HUES48 (cell line): ENCODE data around the gene PLEK2.

Experiments
- H3K27ac ChIP-seq: one replicate; pipeline ENCODE4 v1.7.0; 2013; ENCODE audit warnings: low read depth, low read length, inconsistent platforms
- H3K27me3 ChIP-seq: 2 replicates; pipeline ENCODE4 v1.6.1; 2013; ENCODE audit warnings: mild to moderate bottlenecking, low read length; ENCODE audit not compliant: control insufficient read depth, insufficient read depth
- H3K36me3 ChIP-seq: 2 replicates; pipeline ENCODE4 v1.6.1; 2013; ENCODE audit warnings: low read length; ENCODE audit not compliant: control insufficient read depth, insufficient read depth
- H3K4me1 ChIP-seq: 2 replicates; pipeline ENCODE4 v1.6.1; 2013; ENCODE audit warnings: mild to moderate bottlenecking, low read length; ENCODE audit not compliant: control insufficient read depth, insufficient read depth
- H3K4me3 ChIP-seq: 2 replicates; pipeline ENCODE4 v1.5.1; 2013; ENCODE audit warnings: mild to moderate bottlenecking, low read depth, low read length
- H3K9ac ChIP-seq: 2 replicates; pipeline ENCODE4 v1.6.1; 2013; ENCODE audit warnings: mild to moderate bottlenecking, low read depth, low read length, moderate library complexity
- H3K9me3 ChIP-seq: 2 replicates; pipeline ENCODE4 v1.6.1; 2013; ENCODE audit warnings: low read length; ENCODE audit not compliant: control insufficient read depth, insufficient read depth

PLEK2 gene

GRCh38 chr14:67428501-67429031 is 16.6 kb upstream of the PLEK2 start:
- Histone ChIP-seq H3K4me3 (no peak overlapping the region), H3K27ac (no peak overlapping the region), H3K27me3 (no peaks in the 10 kb centered on the region), H3K9me3 (no peaks in the 10 kb centered on the region), H3K4me1 (peaks cover 5% of the 10 kb centered on the region; the same call in 1 of the 2 replicates), H3K36me3 (no peaks in the 10 kb centered on the region), H3K9ac (no peak overlapping the region)

- Histone ChIP-seq H3K36me3 (no peaks in the 10 kb centered on the region), H3K27me3 (no peaks in the 10 kb centered on the region), H3K9me3 (no peaks in the 10 kb centered on the region), H3K4me1 (peaks cover 5% of the 10 kb centered on the region; the same call in 1 of the 2 replicates), H3K9ac (no peak overlapping the region), H3K4me3 (no peak overlapping the region), H3K27ac (no peak overlapping the region)
Measured at GRCh38 chr14:67426983-67427606, 15.1 kb upstream of the PLEK2 start.

GRCh38 chr14:67426161-67426560 is 14.2 kb upstream of the PLEK2 start:
- no peaks in the 10 kb centered on the region for H3K9me3 ChIP-seq
- H3K4me3 ChIP-seq: no peak overlapping the region
- H3K36me3 ChIP-seq: no peaks in the 10 kb centered on the region
- no peak overlapping the region for H3K9ac ChIP-seq
- no peaks in the 10 kb centered on the region for H3K27me3 ChIP-seq
- no peak overlapping the region for H3K27ac ChIP-seq
- H3K4me1 ChIP-seq: peaks cover 5% of the 10 kb centered on the region; the same call in 1 of the 2 replicates

GRCh38 chr14:67425608-67426007 is 13.6 kb upstream of the PLEK2 start:
- H3K27me3 ChIP-seq: no peaks in the 10 kb centered on the region
- no peaks in the 10 kb centered on the region for H3K9me3 ChIP-seq
- H3K4me1 ChIP-seq: peaks cover 5% of the 10 kb centered on the region; the same call in 1 of the 2 replicates
- H3K9ac ChIP-seq: no peak overlapping the region
- H3K4me3 ChIP-seq: no peak overlapping the region
- no peak overlapping the region for H3K27ac ChIP-seq
- H3K36me3 ChIP-seq: no peaks in the 10 kb centered on the region

- no peaks in the 10 kb centered on the region for H3K36me3 ChIP-seq
- peaks cover 5% of the 10 kb centered on the region; the same call in 1 of the 2 replicates for H3K4me1 ChIP-seq
- H3K27ac ChIP-seq: no peak overlapping the region
- no peaks in the 10 kb centered on the region for H3K9me3 ChIP-seq
- H3K9ac ChIP-seq: no peak overlapping the region
- no peak overlapping the region for H3K4me3 ChIP-seq
- H3K27me3 ChIP-seq: no peaks in the 10 kb centered on the region
Measured at GRCh38 chr14:67424539-67424938, 12.6 kb upstream of the PLEK2 start.

GRCh38 chr14:67423424-67423823 is 11.5 kb upstream of the PLEK2 start:
- no peak overlapping the region for H3K9ac ChIP-seq
- peaks cover 5% of the 10 kb centered on the region; the same call in 1 of the 2 replicates for H3K4me1 ChIP-seq

GRCh38 chr14:67421356-67422224 is 9.6 kb upstream of the PLEK2 start:
- H3K4me3 ChIP-seq: no peak overlapping the region
- H3K27ac ChIP-seq: no peak overlapping the region
- no peaks in the 10 kb centered on the region for H3K9me3 ChIP-seq
- no peaks in the 10 kb centered on the region for H3K4me1 ChIP-seq
- H3K36me3 ChIP-seq: no peaks in the 10 kb centered on the region
- H3K27me3 ChIP-seq: no peaks in the 10 kb centered on the region
- H3K9ac ChIP-seq: no peak overlapping the region

More at GRCh38 chr14:67423424-67423823, 11.5 kb upstream of the PLEK2 start:
- no peaks in the 10 kb centered on the region for H3K27me3 ChIP-seq
- H3K27ac ChIP-seq: no peak overlapping the region
- no peaks in the 10 kb centered on the region for H3K9me3 ChIP-seq
- H3K4me3 ChIP-seq: no peak overlapping the region
- no peaks in the 10 kb centered on the region for H3K36me3 ChIP-seq

- no peak overlapping the region for H3K9ac ChIP-seq
- no peaks in the 10 kb centered on the region for H3K4me1 ChIP-seq
- no peaks in the 10 kb centered on the region for H3K27me3 ChIP-seq
- H3K4me3 ChIP-seq: no peak overlapping the region
- H3K9me3 ChIP-seq: no peaks in the 10 kb centered on the region
- no peaks in the 10 kb centered on the region for H3K36me3 ChIP-seq
- H3K27ac ChIP-seq: no peak overlapping the region
Measured at GRCh38 chr14:67420102-67420739, 8.3 kb upstream of the PLEK2 start.

- Histone ChIP-seq H3K9ac (no peak overlapping the region), H3K9me3 (no peaks in the 10 kb centered on the region), H3K27me3 (0 out of 2 replicates have a peak, but pooled peaks cover under 1% of the 10 kb centered on the region), H3K27ac (no peak overlapping the region), H3K4me3 (no peak overlapping the region), H3K4me1 (no peaks in the 10 kb centered on the region), H3K36me3 (no peaks in the 10 kb centered on the region)
Measured at GRCh38 chr14:67418401-67419191, 6.6 kb upstream of the PLEK2 start.

- Histone ChIP-seq H3K9ac (no peak overlapping the region), H3K27me3 (peaks cover 10% of the 10 kb centered on the region), H3K4me3 (no peak overlapping the region), H3K27ac (no peak overlapping the region), H3K4me1 (no peaks in the 10 kb centered on the region), H3K36me3 (no peaks in the 10 kb centered on the region), H3K9me3 (no peaks in the 10 kb centered on the region)
Measured at GRCh38 chr14:67417633-67418032, 5.7 kb upstream of the PLEK2 start.
